Measurements from ENCODE around the gene ZNHIT1.

ZNHIT1 gene

DNA sequence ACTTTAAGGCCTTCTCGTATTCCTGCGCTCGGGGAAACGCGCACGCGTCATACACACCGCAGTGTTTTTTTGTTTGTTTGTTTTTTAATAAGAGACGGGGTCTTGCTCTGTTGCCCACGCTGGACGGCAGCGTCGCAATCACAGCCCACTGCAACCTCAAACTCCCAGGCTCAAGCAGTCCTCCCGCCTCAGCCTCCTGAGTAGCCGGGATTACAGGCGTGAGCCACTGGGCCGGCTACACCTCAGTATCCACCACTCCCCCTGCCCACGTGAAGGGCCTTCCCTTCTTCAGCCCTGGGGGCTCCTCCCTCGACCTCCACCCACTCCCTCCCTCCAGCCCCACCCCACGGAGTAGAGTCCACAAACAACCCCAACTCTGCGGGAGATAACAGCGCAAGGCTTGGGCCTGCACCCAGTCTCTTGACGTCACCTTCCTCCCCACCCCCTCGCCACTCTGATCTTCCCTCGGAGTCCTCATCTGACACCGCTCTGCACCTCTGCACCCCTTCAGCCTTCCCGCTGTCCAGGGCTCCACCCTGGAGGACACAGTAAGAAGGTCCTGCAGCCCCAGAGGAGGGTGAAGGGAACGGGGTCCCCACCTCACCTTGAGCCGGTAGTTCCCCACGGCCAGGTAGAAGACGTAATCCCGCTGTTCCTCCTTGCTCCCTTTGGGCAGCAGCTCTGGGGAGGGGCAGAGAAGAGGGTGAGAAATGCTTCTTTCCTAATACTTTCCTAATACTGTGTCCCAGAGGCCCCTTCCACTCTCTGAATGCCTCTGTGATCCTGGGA is 22.5 kb downstream of the ZNHIT1 start:
- H3K9me3 ChIP-seq (ENCODE audit: control insufficient read depth in 2 of 2, low read length in 2 of 2): no peaks in the 10 kb centered on the region
- H3K36me3 ChIP-seq (ENCODE audit: control insufficient read depth in 2 of 2, insufficient read depth in 2 of 2, low read length in 2 of 2): peaks cover 24% of the 10 kb centered on the region in 2 donors
- H3K27ac ChIP-seq (ENCODE audit: low read depth in 2 of 2, low read length in 2 of 2): no peak overlapping the region
- no peak overlapping the region for H3K4me3 ChIP-seq (ENCODE audit: low read length in 2 of 2)
- H3K9ac ChIP-seq (ENCODE audit: low read depth in 1 of 2, low read length in 2 of 2): no peak overlapping the region
- no peaks in the 10 kb centered on the region for H3K27me3 ChIP-seq (ENCODE audit: control insufficient read depth in 2 of 2, insufficient read depth in 2 of 2, low read length in 2 of 2)
- peaks cover 30 to 51% of the 10 kb centered on the region in 2 donors for H3K4me1 ChIP-seq (ENCODE audit: control insufficient read depth in 2 of 2, insufficient read depth in 2 of 2, low read length in 2 of 2)

DNA sequence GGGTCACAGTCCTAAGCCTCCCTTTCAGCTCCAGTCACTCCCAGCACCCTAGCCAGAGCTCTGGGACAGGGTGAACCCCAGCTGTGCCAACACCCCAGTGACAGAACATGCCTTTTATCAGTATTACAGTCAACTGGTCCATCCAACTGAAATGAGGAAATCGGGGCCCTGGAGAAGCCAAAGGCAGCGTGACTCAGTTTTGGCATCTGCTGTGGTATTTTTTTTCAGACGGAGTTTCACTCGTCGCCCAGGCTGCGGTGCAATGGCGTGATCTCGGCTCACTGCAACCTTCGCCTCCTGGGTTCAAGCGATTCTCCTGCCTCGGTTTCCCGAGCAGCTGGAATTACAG is 23.0 kb downstream of the ZNHIT1 start:
- Histone ChIP-seq H3K27ac (ENCODE audit: low read depth in 2 of 2, low read length in 2 of 2) (no peak overlapping the region), H3K4me3 (ENCODE audit: low read length in 2 of 2) (no peak overlapping the region), H3K27me3 (ENCODE audit: control insufficient read depth in 2 of 2, insufficient read depth in 2 of 2, low read length in 2 of 2) (no peaks in the 10 kb centered on the region), H3K9ac (ENCODE audit: low read depth in 1 of 2, low read length in 2 of 2) (no peak overlapping the region), H3K4me1 (ENCODE audit: control insufficient read depth in 2 of 2, insufficient read depth in 2 of 2, low read length in 2 of 2) (peaks cover 27 to 46% of the 10 kb centered on the region in 2 donors), H3K9me3 (ENCODE audit: control insufficient read depth in 2 of 2, low read length in 2 of 2) (no peaks in the 10 kb centered on the region), H3K36me3 (ENCODE audit: control insufficient read depth in 2 of 2, insufficient read depth in 2 of 2, low read length in 2 of 2) (peaks cover 24% of the 10 kb centered on the region in 2 donors)

DNA sequence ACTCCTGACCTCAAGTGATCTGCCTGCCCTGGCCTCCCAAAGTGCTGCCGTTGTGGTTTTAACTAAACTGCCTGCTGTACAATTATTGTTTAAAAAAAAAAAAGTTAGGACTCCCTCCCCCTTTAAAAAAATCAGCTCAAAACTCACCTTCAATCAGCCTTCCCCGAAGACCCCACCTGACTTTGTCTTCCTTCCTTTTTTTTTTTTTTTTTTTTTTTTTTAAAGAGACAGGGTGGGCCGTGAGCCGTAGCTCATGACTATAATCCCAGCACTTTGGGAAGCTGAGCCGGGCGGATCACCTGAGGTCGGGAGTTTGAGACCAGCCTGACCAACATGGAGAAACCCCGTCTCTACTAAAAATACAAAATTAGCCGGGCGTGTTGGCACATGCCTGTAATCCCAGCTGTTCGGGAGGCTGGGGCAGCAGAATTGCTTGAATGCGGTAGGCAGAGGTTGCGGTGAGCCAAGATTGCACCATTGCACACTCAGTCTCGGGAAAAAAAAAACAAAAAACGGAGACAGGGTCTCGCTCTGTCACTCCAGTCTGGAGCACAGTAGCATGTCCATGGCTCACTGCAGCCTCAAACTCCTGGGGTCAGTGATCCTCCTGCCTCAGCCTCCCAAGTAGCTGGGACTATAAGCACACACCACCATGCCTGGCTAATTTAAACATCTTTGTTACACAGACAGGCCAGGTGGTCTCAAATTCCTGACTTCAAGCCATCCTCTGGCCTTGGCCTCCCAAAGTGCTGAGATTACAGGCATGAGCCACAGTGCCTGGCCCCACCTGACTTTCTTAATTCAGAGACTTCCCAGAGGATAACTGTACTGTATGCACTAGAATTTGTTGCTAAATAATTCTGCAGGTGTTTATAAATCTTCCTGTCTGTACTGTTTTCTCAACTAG is 23.7 kb downstream of the ZNHIT1 start:
- H3K9ac ChIP-seq (ENCODE audit: low read depth in 1 of 2, low read length in 2 of 2): no peak overlapping the region
- peaks cover 24% of the 10 kb centered on the region in 2 donors for H3K36me3 ChIP-seq (ENCODE audit: control insufficient read depth in 2 of 2, insufficient read depth in 2 of 2, low read length in 2 of 2)
- H3K4me3 ChIP-seq (ENCODE audit: low read length in 2 of 2): no peak overlapping the region
- H3K27me3 ChIP-seq (ENCODE audit: control insufficient read depth in 2 of 2, insufficient read depth in 2 of 2, low read length in 2 of 2): no peaks in the 10 kb centered on the region
- no peaks in the 10 kb centered on the region for H3K9me3 ChIP-seq (ENCODE audit: control insufficient read depth in 2 of 2, low read length in 2 of 2)
- H3K4me1 ChIP-seq (ENCODE audit: control insufficient read depth in 2 of 2, insufficient read depth in 2 of 2, low read length in 2 of 2): peaks cover 26 to 40% of the 10 kb centered on the region in 2 donors
- H3K27ac ChIP-seq (ENCODE audit: low read depth in 2 of 2, low read length in 2 of 2): no peak overlapping the region

GRCh38 chr7:101243646-101244374 is 25.8 kb downstream of the ZNHIT1 start:
- Histone ChIP-seq H3K4me1 (ENCODE audit: control insufficient read depth in 2 of 2, insufficient read depth in 2 of 2, low read length in 2 of 2) (peaks cover 17 to 21% of the 10 kb centered on the region in 2 donors), H3K36me3 (ENCODE audit: control insufficient read depth in 2 of 2, insufficient read depth in 2 of 2, low read length in 2 of 2) (peaks cover 23 to 25% of the 10 kb centered on the region in 2 donors), H3K27ac (ENCODE audit: low read depth in 2 of 2, low read length in 2 of 2) (peak overlapping the region; percentile 98 to 99), H3K9me3 (ENCODE audit: control insufficient read depth in 2 of 2, low read length in 2 of 2) (no peaks in the 10 kb centered on the region), H3K27me3 (ENCODE audit: control insufficient read depth in 2 of 2, insufficient read depth in 2 of 2, low read length in 2 of 2) (no peaks in the 10 kb centered on the region), H3K4me3 (ENCODE audit: low read length in 2 of 2) (peak overlapping the region; percentile 99 to 100), H3K9ac (ENCODE audit: low read depth in 1 of 2, low read length in 2 of 2) (peak overlapping the region; percentile 96 to 98)

GRCh38 chr7:101244375-101245146 is 26.6 kb downstream of the ZNHIT1 start, which contains the start of gene FIS1:
FIS1 (minus strand) TSS chr7:101245081; CDS start chr7:101245004, 77 bp downstream.
- peak within 1 kb of the TSS; percentile 98 to 99 for H3K27ac ChIP-seq (ENCODE audit: low read depth in 2 of 2, low read length in 2 of 2)
- H3K9ac ChIP-seq (ENCODE audit: low read depth in 1 of 2, low read length in 2 of 2): peak within 1 kb of the TSS; percentile 96 to 98
- H3K4me3 ChIP-seq (ENCODE audit: low read length in 2 of 2): peak within 1 kb of the TSS; percentile 99 to 100
- no peaks in the 10 kb centered on the region for H3K9me3 ChIP-seq (ENCODE audit: control insufficient read depth in 2 of 2, low read length in 2 of 2)
- no peaks in the 10 kb centered on the region for H3K27me3 ChIP-seq (ENCODE audit: control insufficient read depth in 2 of 2, insufficient read depth in 2 of 2, low read length in 2 of 2)
- peaks cover 18 to 23% of the 10 kb centered on the region in 2 donors for H3K36me3 ChIP-seq (ENCODE audit: control insufficient read depth in 2 of 2, insufficient read depth in 2 of 2, low read length in 2 of 2)
- peaks cover 17 to 21% of the 10 kb centered on the region in 2 donors for H3K4me1 ChIP-seq (ENCODE audit: control insufficient read depth in 2 of 2, insufficient read depth in 2 of 2, low read length in 2 of 2)

GRCh38 chr7:101245147-101245668 is 27.2 kb downstream of the ZNHIT1 start:
- Histone ChIP-seq H3K27me3 (ENCODE audit: control insufficient read depth in 2 of 2, insufficient read depth in 2 of 2, low read length in 2 of 2) (no peaks in the 10 kb centered on the region), H3K9ac (ENCODE audit: low read depth in 1 of 2, low read length in 2 of 2) (peak overlapping the region; percentile 96 to 98), H3K4me1 (ENCODE audit: control insufficient read depth in 2 of 2, insufficient read depth in 2 of 2, low read length in 2 of 2) (peaks cover 17 to 22% of the 10 kb centered on the region in 2 donors), H3K9me3 (ENCODE audit: control insufficient read depth in 2 of 2, low read length in 2 of 2) (no peaks in the 10 kb centered on the region), H3K27ac (ENCODE audit: low read depth in 2 of 2, low read length in 2 of 2) (peak overlapping the region; percentile 98 to 99), H3K36me3 (ENCODE audit: control insufficient read depth in 2 of 2, insufficient read depth in 2 of 2, low read length in 2 of 2) (peaks cover 14 to 17% of the 10 kb centered on the region in 2 donors), H3K4me3 (ENCODE audit: low read length in 2 of 2) (peak overlapping the region; percentile 99 to 100)

- Histone ChIP-seq H3K9ac (ENCODE audit: low read depth in 1 of 2, low read length in 2 of 2) (no peak overlapping the region), H3K9me3 (ENCODE audit: control insufficient read depth in 2 of 2, low read length in 2 of 2) (no peaks in the 10 kb centered on the region), H3K36me3 (ENCODE audit: control insufficient read depth in 2 of 2, insufficient read depth in 2 of 2, low read length in 2 of 2) (peaks cover 4 to 5% of the 10 kb centered on the region in 2 donors), H3K4me3 (ENCODE audit: low read length in 2 of 2) (no peak overlapping the region), H3K27me3 (ENCODE audit: control insufficient read depth in 2 of 2, insufficient read depth in 2 of 2, low read length in 2 of 2) (no peaks in the 10 kb centered on the region), H3K4me1 (ENCODE audit: control insufficient read depth in 2 of 2, insufficient read depth in 2 of 2, low read length in 2 of 2) (peaks cover 23 to 25% of the 10 kb centered on the region in 2 donors), H3K27ac (ENCODE audit: low read depth in 2 of 2, low read length in 2 of 2) (no peak overlapping the region)
Measured at GRCh38 chr7:101248276-101248675, 30.3 kb downstream of the ZNHIT1 start.

DNA sequence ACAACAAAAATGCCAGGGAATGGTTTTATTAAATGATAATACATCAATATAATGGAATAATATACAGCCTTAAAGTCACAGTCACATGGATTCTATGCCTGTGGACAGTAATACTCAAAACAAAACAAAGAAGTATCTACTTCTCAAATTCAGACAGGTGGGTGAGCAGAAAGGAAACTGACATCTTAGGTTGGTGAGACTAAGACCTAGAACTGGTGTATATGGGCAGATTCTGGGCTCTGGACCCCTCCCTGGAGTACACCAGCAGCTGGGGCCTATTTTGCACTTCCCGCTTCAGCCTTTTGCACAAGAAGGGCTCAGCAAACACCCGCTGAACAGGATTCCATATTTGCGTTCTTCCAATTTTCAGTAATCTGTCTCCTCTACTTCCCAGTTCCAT is 32.4 kb downstream of the ZNHIT1 start:
- Histone ChIP-seq H3K27me3 (ENCODE audit: control insufficient read depth in 2 of 2, insufficient read depth in 2 of 2, low read length in 2 of 2) (no peaks in the 10 kb centered on the region), H3K4me1 (ENCODE audit: control insufficient read depth in 2 of 2, insufficient read depth in 2 of 2, low read length in 2 of 2) (peaks cover 10 to 11% of the 10 kb centered on the region in 2 donors), H3K27ac (ENCODE audit: low read depth in 2 of 2, low read length in 2 of 2) (no peak overlapping the region), H3K9ac (ENCODE audit: low read depth in 1 of 2, low read length in 2 of 2) (no peak overlapping the region), H3K4me3 (ENCODE audit: low read length in 2 of 2) (no peak overlapping the region), H3K36me3 (ENCODE audit: control insufficient read depth in 2 of 2, insufficient read depth in 2 of 2, low read length in 2 of 2) (peaks cover 4 to 5% of the 10 kb centered on the region in 2 donors), H3K9me3 (ENCODE audit: control insufficient read depth in 2 of 2, low read length in 2 of 2) (no peaks in the 10 kb centered on the region)
